PC-9 (cell line): Measurements from ENCODE around the gene MEIS2.

Source experiments
- CTCF ChIP-seq: fragments of 200-600 bp; sonication (generic); conservative IDR thresholded peaks from 2 replicates; pipeline ENCODE4 v1.6.1; 2017; ENCODE audit warnings: mixed run types, antibody characterized with exemption, mild to moderate bottlenecking, moderate library complexity
- EZH2 ChIP-seq: fragments of 200-600 bp; sonication (generic); IDR thresholded peaks from 2 replicates; pipeline ENCODE4 v1.8.0; 2017; ENCODE audit warnings: antibody characterized with exemption, low read depth

- TF ChIP-seq CTCF (no peak), EZH2 (no peak)
Observed at GRCh38 chr15:37044915-37045648, 55.3 kb downstream of the MEIS2 start.
